Activated CD4-positive, CD25-positive, alpha-beta regulatory T cell treated with anti-CD3 and anti-CD28 coated beads, Interleukin-2, amount 50 U/mL, for 16 hours (primary cell): Measurements from ENCODE around the gene CCDC171.
"Not testable (repeated sequence)": the region's sequence is repeated elsewhere in the genome, so short reads cannot be mapped to it uniquely, and the experiment has no call there.

ENCODE experiments used
- DNase-seq: peaks from one replicate; pipeline ENCODE4 v3.0.0-alpha.2; 2020; ENCODE audit warnings: low read depth, low spot score

Gene CCDC171

DNA sequence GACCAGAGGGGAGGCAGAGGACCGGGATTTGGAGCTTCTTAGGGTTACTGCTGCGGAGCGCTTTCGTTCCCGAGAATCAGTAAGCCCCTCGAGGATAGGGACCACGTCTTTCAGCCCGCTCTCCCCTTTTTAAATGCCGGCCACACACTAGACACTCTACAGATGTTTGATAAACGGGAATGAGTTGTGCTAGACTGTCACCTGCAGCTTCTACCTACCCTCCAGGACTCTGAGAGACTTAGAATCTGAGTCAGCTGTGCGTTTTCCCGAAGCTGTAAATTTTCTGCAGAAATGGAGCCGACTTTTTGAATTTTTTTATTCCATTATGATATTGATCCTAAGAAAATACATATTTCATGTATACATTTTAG lies 670 bp downstream of the CCDC171 start:
- DNase-seq = no peak

DNA sequence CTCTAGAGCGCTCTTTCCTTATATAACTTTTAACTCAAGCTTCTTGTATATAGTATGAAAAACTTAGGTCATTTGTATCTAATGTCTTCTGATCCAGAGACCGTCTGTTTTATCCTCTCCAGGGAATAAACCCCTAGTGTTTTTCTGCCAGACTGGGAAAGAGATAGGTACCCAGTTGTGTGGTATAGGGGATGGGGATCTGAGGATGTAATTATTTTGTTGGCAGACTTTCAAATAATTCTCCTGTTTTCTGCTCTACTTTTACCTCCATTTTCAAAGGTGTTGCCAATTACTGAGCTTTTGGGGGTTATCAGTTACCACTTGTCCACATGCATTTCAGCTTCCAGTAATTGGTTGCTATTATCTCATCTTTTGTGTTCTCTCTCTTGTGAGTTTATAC lies 17.9 kb downstream of the CCDC171 start:
- DNase-seq = no peak

DNA sequence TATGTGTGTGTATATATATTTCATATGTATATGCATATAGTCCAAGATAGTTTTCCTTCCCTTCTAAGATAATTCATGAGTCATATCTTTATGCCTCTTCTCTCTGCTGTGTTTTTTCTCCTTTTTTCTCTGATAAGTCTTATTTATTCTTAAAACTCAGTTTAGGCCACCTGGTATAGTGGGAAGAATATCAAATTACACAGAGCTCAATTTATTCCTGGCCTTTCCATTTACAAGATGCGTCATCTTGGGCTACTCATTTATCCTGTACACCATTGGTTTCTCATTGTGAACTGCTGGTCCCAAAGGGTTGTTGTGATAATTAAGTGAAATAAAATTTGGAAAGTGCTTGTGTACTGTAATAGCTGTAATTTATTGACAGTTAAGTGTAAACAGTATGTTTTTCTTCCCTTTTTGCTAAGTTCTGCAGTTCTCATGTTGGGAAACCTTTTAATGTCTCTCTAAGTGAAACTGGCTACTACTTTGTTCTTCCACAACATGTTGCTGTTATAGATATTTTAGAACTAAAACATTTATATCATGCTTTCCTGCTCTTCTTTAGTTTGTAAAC lies 19.4 kb downstream of the CCDC171 start:
- DNase-seq = no peak

DNA sequence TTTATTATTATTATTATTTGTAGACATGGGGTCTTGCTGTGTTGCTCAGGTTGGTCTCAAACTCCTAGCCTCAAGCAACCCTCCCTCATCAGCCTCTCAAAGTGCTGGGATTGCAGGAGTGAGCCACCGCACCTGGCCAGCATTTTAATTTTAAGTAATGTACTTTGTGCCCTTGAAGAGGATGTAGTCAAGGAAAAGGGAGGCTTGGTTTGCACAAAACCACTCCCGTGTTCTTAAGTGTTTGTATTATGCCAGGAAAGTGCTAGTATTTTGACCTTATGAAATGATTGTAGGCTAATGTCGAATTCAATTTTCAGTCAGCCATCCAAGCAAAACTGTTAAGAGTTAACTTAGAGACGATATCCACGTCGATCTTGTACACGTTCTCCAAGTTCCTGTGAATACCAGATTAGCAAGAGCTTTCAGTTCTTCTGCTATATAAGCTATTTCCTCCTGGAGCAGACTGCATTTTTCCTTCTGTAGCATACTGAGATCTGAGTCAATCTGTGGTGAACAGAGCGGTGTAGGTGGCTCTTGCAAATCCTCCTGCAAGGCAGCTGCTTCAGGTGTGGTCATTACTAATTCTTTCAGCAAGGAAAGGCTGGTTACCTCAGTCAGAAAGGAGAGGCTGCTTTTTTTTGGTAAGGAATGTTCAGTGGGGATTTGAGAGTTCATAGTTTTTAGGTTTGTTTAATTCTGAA lies 23.7 kb downstream of the CCDC171 start:
- DNase-seq = no peak

DNA sequence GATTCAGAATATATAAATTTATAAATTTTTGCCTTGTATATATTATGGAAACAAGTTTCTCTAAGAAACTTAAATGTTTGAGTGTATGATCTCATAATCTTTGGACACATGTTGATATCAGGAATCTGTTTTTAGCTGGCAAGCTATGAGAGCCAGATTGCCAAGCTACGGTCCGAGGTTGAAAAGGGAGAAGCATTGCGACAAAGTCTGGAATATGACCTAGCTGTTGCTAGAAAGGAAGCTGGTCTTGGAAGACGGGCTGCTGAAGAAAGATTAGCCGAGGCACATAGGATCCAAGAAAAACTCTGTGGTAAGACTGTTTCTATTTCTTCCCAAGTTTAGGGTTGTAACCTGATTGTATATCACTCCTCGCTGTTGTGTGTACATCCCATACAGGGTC lies 25.9 kb downstream of the CCDC171 start:
- DNase-seq = no peak

DNA sequence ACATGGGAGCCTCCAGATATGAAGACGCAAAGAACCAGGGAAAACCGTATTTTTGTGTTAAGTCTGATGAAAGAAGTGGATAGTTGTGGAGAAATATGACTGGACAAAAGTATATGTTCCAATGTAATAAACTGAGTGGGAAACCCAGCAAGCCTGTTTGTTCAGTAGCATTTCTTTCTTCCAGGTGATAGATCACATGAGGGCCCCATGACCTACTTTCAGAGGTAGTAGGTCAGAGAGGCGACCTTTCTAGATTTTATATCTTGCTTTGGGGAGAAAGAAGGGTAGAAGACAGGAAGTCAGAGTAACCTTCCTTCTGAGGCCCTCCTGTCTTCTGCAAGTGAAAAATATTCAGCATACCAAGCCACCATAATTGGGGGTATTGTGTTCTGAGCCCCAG lies 31.5 kb downstream of the CCDC171 start:
- no peak for DNase-seq

DNA sequence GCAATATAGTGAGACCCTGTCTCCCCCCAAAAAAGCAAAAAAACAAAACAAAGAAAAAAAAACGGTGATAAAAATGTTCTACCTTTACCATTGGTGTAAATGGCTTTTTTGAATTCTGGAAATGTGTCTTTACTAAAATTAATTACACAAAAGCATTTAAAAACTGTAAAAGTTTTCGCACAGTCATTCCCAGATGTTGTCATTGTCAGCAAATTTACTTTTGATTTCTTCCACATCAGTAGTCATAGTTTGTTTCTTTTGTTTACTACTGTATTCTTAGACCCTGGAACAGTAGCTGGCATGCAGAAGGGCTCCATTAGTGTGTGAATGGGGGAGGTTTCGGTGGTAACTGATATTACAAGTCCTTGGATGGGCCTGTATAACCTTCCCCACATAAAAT lies 39.5 kb downstream of the CCDC171 start:
- no peak for DNase-seq

DNA sequence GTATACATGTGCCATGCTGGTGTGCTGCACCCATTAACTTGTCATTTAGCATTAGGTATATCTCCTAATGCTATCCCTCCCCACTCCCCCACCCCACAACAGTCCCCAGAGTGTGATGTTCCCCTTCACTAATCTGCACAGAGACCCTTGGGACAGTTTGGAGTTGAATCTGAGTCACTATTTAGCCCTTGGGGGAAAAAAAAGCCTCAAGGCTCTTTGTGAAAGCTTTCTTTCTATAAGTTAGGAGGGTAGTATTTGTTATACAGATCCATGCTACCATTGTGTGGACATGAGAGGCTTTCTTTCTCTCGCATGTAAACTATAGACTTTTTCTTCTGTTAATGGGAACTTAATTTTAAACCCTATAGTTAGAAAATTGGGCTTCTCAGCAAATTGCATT lies 40.1 kb downstream of the CCDC171 start:
- DNase-seq = not testable (repeated sequence)

DNA sequence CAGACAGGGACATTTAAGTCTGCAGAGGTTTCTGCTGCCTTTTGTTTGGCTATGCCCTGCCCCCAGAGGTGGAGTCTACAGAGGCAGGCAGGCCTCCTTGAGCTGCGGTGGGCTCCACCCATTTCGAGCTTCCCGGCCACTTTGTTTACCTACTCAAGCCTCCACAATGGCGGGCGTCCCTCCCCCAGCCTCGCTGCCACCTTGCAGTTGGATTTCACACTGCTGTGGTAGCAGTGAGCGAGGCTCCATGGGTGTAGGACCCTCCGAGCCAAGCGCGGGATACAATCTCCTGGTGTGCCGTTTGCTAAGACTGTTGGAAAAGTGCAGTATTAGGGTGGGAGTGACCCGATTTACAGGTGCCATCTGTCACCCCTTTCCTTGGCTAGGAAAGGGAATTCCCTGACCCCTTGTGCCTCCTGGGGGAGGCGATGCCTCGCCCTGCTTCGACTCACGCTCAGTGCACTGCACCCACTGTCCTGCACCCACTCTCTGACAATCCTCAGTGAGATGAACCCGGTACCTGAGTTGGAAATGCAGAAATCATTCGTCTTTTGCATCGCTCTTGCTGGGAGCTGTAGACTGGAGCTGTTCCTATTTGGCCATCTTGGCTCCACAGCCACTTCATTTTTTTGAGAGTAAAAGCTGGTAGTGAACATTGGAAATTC lies 48.0 kb downstream of the CCDC171 start:
- not testable (repeated sequence) for DNase-seq

DNA sequence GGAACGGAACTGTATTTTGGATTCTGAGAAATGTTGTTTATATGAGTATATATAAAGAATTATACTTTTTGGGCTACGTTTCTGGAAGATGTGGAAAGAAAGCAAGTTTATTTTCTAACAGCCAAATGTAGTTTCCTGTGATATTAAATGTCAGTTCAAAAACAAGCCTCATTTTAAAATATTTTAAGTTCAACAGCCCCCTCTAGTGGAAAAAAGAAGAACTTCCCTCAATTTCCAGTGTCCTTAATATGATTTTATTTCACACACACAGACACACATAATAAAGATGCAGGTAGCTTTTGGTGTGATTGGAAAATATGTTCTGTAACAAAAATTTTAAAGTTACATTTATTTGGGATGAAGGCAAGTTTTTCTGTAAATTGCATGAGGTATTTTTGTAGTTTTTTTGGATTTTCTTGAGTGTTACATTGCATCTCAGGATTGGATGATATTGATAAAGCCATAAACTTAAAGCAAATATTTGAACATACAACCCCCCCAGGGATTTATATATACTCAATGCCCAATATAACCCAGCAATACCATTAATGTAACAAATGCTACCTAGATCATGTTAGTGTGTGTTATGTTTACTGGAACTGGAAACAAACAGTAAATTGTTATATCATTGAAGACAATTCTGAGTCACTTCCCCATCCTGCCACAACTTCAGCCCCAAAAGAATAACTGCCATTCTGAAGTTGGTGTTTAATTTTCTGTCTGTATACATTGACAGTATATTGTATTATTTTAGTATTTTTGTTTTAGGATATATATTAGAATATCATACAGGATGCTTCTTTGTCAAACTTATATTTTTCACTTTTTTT lies 54.0 kb downstream of the CCDC171 start:
- no peak for DNase-seq

DNA sequence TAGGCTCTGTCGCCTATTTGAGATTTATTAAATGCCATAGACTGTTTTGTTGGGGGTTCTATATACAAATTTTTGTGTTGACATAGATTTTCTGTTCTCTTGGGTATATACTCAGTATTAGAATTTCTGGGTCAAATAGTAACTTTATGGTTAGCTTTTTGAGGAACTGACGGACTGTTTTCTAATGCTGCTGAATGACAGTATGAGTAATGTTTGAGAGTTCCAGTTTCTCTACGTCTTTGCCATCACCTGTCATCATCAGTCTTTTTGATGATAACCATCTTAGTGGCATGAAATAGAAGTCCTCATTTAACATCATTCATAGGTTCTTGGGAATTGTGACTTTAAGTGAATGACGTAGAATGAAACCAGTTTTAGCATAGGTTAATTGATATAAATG lies 60.1 kb downstream of the CCDC171 start:
- DNase-seq = no peak

DNA sequence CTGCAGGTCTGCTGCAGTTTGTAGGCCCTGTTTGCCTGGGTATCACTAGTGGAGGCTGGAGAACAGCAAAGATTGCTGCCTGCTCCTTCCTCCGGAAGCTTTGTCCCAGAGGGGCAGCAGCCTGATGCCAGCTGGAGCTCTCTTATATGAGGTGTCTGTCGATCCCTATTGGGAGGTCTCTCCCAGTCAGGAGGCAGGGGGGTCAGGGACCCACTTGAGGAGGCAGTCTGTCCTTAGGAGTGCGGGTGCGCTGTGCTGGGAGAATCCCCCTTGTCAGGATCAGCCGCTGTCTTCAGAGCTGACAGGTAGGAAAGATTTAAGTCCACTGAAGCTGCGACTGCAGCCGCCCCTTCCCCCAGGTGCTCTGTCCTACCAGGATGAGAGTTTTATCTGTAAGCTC lies 64.9 kb downstream of the CCDC171 start:
- DNase-seq = no peak

DNA sequence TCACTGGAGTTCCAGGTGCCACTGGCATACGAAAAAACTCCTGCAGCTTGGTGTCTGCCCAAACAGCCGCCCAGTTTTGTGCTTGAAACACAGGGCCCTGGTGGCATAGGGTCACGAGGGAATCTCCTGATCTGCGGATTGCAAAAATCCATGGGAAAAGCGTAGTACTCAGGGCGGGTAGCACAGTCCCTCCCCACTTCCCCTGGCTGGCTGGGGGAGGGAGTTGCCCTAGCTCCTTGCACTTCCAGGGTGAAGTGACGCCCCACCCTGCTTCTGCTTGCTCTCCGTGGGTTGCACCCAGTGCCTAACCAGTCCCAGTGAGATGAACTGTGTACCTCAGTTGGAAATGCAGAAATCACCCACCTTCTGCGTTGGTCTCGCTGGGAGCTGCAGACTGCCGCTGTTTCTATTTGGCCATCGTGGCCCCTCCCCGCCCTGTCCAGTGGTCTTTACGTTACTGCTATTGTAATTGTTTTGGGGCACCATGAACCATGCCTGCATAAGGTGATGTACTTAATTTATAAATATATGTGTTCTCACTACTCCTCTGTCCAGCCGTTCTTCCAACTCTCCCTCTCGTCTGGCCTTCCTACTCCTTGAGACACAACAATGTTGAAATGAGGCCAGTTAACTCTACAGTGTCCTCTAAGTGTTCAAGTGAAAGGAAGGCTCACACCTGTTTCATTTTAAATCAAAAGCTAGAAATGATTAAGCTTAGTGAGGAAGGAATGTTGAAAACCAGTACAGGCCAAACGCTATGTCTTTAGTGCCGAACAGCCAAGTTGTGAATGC lies 65.9 kb downstream of the CCDC171 start:
- no peak for DNase-seq

DNA sequence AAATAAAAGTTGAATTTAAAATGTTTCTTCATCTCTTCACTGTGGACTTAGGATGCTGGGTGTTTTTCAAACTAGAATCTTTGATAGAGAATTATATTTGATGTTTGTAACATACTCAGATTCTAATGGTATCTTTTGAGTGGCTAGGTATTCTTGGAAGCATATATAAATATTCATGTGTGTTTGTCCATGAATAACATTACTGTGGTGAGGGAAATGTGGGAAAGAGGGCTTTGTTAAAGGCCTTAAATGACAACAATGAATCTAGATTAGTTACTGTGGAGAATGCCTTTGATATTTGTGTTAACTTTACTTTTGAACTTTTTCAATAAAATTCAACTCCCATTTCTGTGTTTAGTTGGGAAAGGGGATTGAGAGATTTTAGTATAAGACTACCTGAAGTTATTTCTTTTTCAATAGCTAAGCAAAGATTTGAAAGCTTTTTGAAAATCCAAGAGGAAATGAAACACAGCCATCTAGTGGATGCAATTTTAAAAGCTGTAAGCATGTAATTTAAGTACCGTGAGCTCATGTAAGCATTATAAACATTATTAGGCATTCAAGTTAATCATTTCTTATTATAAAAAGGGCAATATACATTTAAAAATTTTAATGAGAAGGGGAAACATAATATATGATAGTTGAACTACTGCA lies 69.6 kb downstream of the CCDC171 start:
- no peak for DNase-seq

DNA sequence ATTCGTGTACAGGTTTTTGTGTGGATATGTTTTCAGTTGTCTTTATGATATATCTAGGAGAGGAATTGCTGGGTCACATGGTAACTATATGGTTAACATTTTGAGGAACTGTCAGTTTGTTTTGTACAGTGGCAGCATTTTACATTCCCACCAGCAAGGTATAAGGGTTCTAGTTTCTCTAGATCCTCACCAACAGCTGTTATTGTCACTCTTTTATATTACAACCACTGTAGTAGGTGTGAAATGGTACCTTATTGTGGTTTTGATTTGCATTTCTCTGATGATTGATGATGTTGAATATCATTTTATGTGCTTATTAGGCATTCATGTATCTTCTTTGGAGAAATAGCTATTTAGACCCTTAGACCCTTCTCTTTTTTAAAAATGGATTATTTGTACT lies 82.9 kb downstream of the CCDC171 start:
- no peak for DNase-seq

DNA sequence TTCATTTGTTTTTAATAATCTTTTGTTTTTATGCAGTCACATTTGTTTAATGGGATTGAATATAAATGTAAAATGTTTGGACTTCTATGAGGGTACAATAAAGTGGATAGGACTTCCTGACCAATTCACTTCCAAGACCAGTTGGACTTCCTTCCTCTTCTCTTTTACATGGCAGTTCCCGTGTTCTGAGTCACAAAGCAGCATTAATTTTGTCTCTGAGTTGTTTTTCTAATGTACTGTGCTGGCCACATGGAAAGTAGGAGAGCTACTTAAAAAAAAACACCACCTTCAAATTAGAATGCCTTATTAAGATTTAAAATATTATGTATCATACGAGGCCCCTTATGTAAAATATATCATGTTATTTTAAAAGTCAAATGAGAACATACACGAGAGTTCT lies 87.3 kb downstream of the CCDC171 start:
- no peak for DNase-seq

DNA sequence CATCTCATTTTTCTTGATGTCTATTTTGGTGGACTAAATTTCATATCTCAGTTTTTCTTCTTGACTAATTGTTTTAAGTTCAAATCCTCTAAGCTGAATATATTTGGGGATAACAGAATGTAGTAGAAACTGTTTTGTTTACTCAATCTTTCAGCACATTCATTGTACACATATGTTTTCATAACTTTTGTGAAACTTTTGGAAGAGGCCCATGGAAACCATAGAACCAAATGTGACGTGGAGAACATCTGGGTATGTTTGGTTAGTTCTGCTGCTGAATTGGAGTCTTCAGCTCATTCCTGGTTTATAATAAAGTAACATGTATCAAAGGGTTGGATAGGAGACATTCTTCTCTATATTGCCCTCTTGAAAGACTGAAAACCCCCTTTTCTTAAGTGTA lies 88.4 kb downstream of the CCDC171 start:
- DNase-seq = no peak

DNA sequence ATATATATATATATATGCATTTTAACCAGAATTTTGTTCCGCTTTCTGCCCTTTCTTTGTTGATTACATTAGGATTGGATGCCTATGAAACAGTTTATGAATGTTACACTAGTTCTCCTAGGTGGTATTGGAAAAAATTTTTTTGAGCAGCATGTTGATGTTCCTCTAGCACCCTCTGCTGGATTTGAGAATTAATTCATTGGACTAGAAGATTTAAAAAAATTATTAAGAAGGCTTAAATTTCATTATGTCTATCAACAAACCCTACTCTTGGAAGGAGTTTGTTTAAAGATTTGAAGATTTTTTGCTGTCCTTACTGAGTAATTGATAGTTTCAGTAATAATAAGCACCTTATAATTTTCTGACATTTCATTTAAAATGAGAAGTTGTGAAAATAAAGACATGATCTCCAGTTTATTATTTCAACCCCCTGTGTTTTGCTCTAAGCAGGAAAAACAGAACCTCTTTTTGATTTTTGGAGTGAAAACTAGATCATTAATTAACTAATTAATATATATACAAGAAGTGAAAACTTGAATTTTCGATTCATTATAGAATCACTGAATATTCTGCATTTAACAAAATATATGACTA lies 89.6 kb downstream of the CCDC171 start:
- no peak for DNase-seq

DNA sequence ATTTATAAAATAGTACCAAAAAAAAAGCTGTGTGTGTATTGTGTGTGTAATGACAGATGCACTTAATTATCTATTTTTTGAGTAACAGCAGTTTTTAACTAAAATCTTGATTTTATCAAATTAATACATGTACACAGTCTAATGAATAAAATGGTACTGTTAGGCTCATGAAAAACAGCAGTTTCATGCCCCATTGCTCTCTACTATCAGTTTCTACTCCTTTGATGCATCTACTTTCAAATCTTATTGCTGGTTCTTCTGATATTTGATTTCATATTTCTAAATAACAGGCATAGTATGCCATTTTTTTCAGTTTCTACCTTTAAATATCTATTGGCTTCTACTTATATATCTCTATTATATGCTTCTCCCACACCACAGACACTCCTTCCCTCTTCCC lies 117.4 kb downstream of the CCDC171 start:
- no peak for DNase-seq

DNA sequence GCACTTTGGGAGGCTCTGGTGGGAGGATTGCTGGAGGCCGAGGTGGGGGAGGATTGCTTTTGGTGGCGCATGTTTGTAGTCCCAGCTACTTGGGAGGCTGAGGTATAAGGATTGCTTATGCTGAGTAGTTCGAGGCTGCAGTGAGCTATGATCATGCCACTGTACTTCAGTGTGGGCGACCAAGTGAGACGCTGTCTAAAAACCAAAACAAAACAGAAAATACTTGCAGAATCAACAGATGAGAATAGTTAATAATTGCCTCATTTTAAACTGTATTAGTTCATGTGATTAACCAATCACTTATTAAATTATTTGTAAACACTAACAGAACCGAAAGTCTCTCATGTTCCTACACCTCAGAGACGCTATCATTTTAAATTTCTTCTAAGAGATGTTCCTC lies 118.1 kb downstream of the CCDC171 start:
- DNase-seq = no peak

DNA sequence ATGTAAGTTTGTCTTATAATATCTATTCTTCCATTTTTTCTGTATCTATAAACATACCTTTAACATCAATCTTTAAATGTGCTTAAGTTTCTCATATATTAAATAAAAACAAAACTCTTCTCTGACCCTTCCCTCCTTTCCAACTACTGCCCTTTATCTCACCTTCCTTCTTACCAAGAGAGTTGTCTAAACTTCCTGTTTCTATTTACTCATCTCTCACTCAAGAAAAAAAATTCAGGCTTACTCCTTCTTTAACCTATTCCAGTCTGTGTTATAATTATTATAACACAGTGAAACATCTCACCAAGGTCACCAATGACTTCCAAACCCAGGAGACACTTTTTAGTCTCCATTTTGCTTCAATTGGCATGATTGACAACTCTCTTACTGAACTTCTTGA lies 140.9 kb downstream of the CCDC171 start:
- no peak for DNase-seq
